GM21529 (cell line): ENCODE data around the gene NEDD4.
"Not testable (repeated sequence)": the region's sequence is repeated elsewhere in the genome, so short reads cannot be mapped to it uniquely, and the experiment has no call there.

Experiments
- ATAC-seq: cut with Tn5 transposase; IDR thresholded peaks from one replicate; pipeline ENCODE4 v1.9.1; 2021; ENCODE audit not compliant: unreplicated experiment

Gene NEDD4

GRCh38 chr15:55786341-55786740, 207.1 kb downstream of the NEDD4 start:
- ATAC-seq = no peak

DNA sequence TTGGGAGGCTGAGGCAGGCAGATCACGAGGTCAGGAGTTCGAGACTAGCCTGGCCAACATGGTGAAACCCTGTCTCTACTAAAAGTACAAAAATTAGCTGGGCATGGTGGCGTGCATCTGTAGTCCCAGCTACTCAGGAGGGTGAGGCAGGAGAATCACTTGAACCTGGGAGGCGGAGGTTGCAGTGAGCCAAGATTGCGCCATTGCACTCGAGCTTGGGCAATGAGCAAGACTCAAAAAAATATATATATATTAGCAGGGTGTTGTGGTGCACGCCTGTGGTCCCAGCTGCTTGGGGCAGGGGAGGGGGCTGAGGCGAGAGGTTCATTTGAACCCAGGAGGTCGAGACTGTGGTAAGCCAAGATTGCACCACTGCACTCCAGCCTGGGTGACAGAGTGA, 207.8 kb downstream of the NEDD4 start:
- ATAC-seq = not testable (repeated sequence)

- no peak for ATAC-seq
Observed at GRCh38 chr15:55784286-55784685, 209.1 kb downstream of the NEDD4 start.

DNA sequence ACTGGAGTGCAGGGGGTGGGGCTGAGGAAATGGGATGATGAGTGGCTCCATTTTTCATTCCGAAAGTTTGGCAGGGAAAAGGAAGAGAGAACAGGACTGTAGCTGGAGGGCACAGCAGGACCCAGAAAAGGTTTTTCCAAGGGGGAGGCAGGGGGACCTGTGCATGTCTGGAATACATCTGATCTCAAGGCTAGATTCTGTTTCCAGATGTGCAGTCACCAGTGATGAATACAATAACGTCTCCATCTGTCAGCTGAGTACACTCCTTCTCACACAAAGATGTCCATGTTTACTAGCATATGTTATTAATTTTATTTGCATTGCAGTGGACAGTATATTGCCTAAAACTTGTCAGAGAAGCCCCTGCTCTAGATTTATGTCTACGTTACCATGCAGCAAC, 210.5 kb downstream of the NEDD4 start:
- no peak for ATAC-seq

DNA sequence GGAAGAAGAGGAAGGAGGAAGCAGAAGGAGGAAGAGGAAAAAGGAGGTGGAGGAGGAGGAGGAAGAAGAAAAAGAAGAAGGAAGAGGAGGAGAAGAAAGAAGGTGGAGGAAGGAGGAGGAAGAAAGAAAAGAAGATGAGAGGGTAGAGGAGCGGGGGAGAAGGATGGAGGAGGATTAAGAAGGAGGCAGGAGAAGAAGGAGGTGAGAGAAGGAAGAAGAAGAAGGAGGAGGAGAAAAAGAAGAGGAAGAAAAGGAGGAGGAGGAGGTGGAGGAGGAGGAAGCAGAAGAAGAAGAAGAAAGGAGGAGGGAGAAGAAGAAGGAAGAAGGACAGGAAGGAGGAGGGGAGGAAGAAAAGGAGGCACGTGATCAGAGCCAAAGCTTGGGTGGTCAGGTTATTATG, 213.1 kb downstream of the NEDD4 start:
- no peak for ATAC-seq

- no peak for ATAC-seq
Observed at GRCh38 chr15:55778932-55779331, 214.5 kb downstream of the NEDD4 start.
